ENCODE data around the gene KNCN.

KNCN gene

DNA sequence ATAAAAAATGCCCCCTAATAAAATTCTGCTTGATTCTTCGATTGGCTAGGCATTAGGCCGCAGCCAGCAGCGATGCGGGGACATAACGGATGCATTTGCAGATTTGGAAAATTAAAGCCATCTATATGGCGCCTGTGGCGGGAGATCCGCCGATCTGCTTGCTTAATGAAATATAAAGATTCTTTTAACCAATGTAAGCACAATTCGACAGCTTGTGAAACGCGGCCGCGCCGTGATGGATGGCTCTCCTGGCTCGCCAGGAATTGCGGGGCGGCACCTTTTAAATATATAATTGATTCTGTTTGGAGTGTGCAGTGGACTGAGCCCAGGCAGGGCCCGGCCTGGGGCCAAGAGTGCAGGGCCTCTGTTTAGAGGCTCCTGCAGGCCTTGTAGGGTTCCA, 53.8 kb downstream of the KNCN start:
- DNase-seq (ENCODE audit: low read depth in 2 of 2): no peak

DNA sequence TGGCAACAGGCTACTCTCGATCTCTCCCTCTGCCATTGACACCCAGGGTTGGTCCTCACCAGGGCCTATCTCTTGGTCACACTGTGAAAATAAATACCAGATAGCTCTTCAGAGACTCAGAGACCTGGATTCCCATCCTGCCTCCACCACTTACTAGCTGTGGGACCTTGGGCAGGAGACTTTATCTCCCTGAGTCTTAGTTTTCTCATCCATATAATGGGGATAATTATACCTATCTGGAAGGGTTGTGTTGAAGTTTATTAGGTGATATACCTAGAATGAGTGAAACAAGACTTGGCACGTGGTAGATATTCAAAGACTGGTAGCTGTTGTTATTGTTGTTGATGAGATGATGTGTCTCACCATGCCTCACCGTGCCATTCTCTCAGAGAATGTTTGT, 54.4 kb downstream of the KNCN start:
- no peak for DNase-seq (ENCODE audit: low read depth in 2 of 2)

DNA sequence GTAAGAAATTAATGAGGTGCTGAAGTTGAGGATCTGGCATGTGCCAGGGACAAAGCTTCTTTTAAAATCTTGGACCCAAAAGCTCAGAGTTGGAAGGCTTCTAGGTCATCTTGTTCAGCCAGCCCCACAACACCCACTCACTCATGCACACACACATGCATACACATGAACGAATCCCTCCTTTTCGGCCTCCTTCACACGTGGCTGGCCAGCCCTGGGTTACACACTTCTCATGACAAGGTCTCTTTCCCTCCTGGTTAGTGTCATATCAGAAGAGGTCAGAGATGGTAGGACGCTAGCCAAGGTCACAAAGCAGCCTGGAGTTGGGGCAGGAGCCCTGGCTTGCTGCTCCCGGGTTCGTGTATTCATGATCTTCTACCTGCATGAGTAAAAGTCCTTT, 54.9 kb downstream of the KNCN start:
- no peak for DNase-seq (ENCODE audit: low read depth in 2 of 2)

DNA sequence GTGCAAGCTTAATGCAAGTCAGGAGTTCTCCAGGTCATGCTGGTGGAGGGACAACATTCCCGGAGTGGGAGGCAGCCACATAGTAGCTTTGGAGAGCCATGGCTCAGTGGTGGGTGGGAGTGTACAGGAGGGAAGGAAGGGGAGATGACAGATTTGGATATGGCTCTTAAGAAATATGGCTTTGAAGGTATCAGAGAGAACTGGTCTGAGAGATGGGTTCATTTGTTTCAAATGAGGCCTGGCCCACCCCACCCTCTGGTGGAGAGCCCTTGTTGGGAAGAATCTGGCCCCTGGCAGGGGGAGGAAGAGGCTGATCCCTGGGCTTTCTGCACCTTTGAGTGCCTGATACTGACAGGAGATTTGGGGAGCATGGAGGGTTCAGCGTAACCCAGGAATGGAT, 55.7 kb downstream of the KNCN start:
- DNase-seq (ENCODE audit: low read depth in 2 of 2): no peak

Measured in stimulated activated CD4-positive, alpha-beta T cell treated with anti-CD3 and anti-CD28 coated beads, Interleukin-1b, Interleukin-23, amount 100 ng/mL, for 1 hour (primary cell).